ENCODE measurements around the gene LZTS2. TPM values are rescaled to one million over a fixed set of nuclear protein-coding genes. Genes with fewer than 3 reads are reported as not detected.

Gene LZTS2
- total RNA-seq, 1 donor from 2014 or later = 19.2 TPM

GRCh38 chr10:100997360-100998182 lies 2.0 kb upstream of the LZTS2 start:
- intact Hi-C loops (cut with micrococcal nuclease) = loop anchor here (1.0 to 5.0 kb wide), 8 partner anchors 10 to 785 kb away; partner anchors contain the start of genes BTRC, HIF1AN, MRPL43 and NPM3

- intact Hi-C loops (cut with micrococcal nuclease) = loop anchor here (5.0 kb wide), 3 partner anchors 354 to 626 kb away; partner anchors contain the start of genes BTRC and HIF1AN
Observed at GRCh38 chr10:100998183-100998990, 1.2 kb upstream of the LZTS2 start.

- intact Hi-C loops (cut with micrococcal nuclease) = loop anchor here (1.0 to 5.0 kb wide), 5 partner anchors 14 to 627 kb away; partner anchors contain the start of genes BTRC, HIF1AN, PDZD7 and SFXN3
Observed at GRCh38 chr10:100998991-100999741, 442 bp upstream of the LZTS2 start.

GRCh38 chr10:101000127-101000914 lies 713 bp downstream of the LZTS2 start:
- intact Hi-C loops (cut with micrococcal nuclease) = no loop called here

GRCh38 chr10:101000915-101001658 lies 1.5 kb downstream of the LZTS2 start:
- intact Hi-C loops (cut with micrococcal nuclease) = no loop called here

- intact Hi-C loops (cut with micrococcal nuclease) = no loop called here
Observed at GRCh38 chr10:101001659-101002035, 2.0 kb downstream of the LZTS2 start.

- intact Hi-C loops (cut with micrococcal nuclease) = no loop called here
Observed at GRCh38 chr10:101002456-101002855, 2.8 kb downstream of the LZTS2 start.

- intact Hi-C loops (cut with micrococcal nuclease) = no loop called here
Observed at GRCh38 chr10:101003639-101004206, 4.1 kb downstream of the LZTS2 start.

- intact Hi-C loops (cut with micrococcal nuclease) = no loop called here
Observed at GRCh38 chr10:101005361-101005760, 5.8 kb downstream of the LZTS2 start.

GRCh38 chr10:101005869-101006567 lies 6.4 kb downstream of the LZTS2 start:
- intact Hi-C loops (cut with micrococcal nuclease) = no loop called here

GRCh38 chr10:101006593-101007098 lies 7.0 kb downstream of the LZTS2 start:
- intact Hi-C loops (cut with micrococcal nuclease) = no loop called here

GRCh38 chr10:101007099-101007711 lies 7.6 kb downstream of the LZTS2 start:
- intact Hi-C loops (cut with micrococcal nuclease) = no loop called here

GRCh38 chr10:101007915-101008822 lies 8.6 kb downstream of the LZTS2 start:
- intact Hi-C loops (cut with micrococcal nuclease) = no loop called here

GRCh38 chr10:101008823-101009423 lies 9.3 kb downstream of the LZTS2 start:
- intact Hi-C loops (cut with micrococcal nuclease) = no loop called here

GRCh38 chr10:101010329-101010728 lies 10.7 kb downstream of the LZTS2 start:
- intact Hi-C loops (cut with micrococcal nuclease) = loop anchor here (5.0 to 10.0 kb wide), 2 partner anchors 98 to 336 kb away; partner anchors contain the start of gene SLF2

Data from T-helper 1 cell treated with Interleukin-12 subunit alpha and Interleukin-12 subunit beta and Interleukin-4 antibody, amounts not matched to agents 30 ng/mL and 1 ng/mL, for 36 hours (primary cell).